GM21381 (cell line): ENCODE results near the gene ACTL8.

Experiments used
- ATAC-seq: cut with Tn5 transposase; IDR thresholded peaks from one replicate; pipeline ENCODE4 v1.9.1; 2021; ENCODE audit warnings: mild to moderate bottlenecking, moderate library complexity; ENCODE audit not compliant: unreplicated experiment

ACTL8 gene

DNA sequence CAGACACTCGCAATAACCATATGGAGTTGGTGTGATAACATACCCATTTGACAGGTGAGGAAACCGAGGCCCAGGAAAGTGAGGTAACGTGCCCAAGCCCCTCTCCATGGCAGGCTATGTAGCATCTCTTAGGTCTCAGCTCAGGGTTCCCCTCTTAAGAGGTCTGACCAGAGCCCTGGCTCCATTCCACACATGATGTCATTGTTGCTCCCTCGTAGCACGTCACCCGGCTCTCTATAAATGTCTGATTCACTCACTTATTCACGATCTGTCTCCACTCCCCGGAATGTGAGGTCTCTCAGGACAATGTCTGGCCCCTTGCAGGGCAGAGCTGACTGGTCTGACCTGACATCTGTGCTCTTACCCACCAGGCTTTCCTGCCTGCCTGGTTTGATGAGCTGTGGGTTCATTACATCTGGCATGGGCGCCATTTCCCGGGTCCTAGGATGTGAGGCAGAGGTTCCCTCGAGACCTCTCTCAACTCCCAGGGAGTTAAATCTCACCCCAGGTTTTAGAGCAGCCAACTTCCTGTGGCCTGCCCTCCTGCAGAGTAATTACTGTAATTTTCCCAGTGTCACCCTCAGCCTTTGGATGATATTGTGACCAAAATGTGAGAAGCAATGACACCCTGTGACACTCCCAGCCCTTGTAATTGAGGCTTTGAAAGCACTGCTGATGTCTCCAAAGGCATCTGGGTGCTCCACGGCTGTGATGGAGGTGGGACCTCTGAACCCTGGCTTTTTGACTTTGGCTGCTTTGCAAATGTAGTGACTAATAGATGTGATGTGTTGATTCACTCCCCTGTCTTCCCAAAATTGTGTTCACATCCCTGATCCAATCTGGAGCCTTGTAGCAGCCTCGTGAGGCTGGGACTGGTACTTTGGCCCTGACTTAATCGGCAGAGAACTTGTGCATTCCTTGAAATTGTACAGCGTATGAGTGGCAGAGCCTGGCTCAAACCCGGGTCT, 10.6 kb downstream of the ACTL8 start:
- no peak for ATAC-seq

GRCh38 chr1:17768651-17769241, 13.6 kb downstream of the ACTL8 start:
- ATAC-seq: no peak

GRCh38 chr1:17770983-17771382, 15.8 kb downstream of the ACTL8 start:
- no peak for ATAC-seq

DNA sequence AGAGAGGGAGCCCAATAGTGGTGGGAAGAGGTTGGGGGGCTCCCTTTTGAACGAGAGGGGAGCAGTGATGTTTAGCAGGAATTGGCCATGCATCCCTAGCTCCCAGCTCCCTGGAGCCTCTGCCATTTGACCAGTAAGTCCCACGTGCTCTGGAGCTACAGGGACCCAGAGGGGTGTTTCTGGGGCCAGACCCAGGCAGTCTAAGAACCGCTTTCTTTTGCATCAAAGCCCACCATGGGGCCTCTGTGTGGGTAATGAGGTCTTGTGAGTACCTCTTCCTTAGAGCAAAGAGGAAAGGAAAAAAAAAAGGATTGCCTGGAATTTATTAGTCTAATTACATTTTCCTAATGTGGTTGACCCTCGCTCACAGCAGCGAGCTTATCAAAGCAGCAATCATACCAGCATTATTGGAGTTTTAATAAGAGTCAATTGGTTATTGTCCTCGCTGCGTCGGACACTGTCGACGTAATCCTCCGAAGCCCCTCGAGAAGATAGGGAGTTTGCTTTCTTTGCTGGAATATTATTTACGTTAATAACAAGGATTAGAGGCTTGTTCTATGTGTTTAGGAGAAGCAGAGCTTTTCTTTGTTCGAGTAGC, 17.6 kb downstream of the ACTL8 start:
- ATAC-seq: no peak

- no peak for ATAC-seq
Measured at GRCh38 chr1:17773591-17774326, 18.6 kb downstream of the ACTL8 start.

- no peak for ATAC-seq
Measured at GRCh38 chr1:17774452-17774851, 19.3 kb downstream of the ACTL8 start.

DNA sequence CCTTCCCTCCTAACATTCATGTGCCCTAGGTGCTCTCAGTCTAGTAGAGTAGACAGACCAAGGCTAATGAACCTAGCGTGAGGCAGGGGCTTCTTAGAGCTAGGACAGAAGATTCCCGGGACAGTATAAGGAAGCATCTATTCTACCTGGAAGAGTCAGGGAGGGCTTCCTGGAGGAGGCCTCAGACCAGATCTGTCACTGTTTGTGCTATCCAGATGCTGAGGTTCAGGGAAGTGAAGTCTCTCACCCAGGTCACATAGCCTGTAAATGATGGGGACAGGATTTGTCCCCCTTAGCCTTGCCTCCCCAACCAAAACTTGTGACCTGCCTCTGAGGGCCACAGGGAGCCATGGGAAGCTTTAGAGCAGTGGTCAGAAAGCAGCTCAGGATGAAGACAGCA, 20.7 kb downstream of the ACTL8 start:
- no peak for ATAC-seq

GRCh38 chr1:17776426-17776825, 21.3 kb downstream of the ACTL8 start:
- ATAC-seq: no peak

- ATAC-seq: no peak
Measured at GRCh38 chr1:17777330-17777729, 22.2 kb downstream of the ACTL8 start.

- ATAC-seq: no peak
Measured at GRCh38 chr1:17777818-17778217, 22.7 kb downstream of the ACTL8 start.

DNA sequence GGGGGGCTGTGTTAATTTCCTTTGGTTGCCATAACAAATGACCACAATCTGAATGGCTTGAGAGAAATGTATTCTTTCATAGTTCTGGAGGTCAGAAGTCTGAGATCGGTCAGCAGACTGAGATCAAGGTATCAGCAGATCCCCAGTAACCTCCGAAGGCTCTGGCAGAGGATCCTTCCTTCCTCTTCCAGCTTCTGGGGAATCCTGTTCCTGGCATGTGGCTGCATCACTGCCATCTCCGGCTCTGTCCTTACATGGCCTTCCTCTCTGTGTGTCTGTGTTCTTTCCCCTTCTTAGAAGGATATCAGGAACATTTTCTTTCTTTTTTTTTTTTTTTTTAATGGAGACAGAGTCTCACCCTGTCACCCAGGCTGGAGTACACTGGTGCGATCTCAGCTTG, 25.8 kb downstream of the ACTL8 start:
- no peak for ATAC-seq

DNA sequence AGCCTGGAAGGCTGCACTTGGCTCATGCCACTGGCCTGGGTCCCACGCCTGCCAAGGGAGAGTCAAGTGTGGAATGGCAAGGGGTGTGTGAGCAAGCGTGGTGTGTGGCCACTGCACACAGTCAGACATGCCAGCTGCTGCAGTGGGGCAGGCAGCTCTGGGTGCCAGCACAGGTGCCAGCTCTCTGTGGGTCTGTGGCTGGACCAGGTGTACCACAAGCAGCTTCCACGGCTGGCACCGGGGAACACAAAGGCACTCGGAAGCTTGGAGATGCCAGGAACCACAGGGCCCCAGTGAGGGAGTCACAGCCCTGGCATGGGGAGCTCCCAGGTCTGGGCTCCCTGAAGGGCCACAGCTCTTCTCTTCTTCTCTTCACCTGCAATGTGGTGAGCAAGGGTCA, 34.8 kb downstream of the ACTL8 start:
- ATAC-seq: no peak

DNA sequence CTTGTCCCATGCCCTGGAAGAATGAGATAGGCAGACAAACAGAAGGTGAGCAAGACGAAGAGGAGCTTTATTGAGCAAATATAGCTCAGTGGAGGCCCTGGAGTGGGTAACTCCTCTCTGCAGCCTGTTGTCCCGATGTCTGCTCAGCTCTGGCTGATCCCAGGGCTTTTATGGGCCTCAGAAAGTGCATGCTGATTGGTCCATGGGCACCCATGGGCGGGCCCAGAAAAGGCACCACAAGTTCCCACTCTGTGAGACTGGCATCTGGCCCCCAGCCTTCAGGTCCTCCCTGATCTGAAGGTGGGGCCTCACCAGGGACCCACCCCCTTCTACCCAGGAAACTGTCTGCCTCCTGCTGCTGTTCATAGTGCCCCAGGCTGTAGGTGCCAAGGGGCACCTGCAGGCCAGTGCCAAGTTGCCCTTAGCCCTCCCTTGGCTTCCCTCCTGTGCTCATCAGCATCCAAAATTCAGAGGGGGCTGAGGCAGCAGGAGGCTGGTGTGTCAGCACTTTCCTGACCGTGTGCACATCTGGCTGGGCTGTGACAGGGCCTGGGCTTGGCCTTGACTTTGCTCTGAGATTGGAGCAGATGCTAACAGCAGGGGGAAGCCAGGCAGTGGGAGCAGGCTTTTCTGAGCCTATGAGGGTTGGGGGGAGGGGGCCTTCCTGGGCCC, 35.4 kb downstream of the ACTL8 start:
- no peak for ATAC-seq

DNA sequence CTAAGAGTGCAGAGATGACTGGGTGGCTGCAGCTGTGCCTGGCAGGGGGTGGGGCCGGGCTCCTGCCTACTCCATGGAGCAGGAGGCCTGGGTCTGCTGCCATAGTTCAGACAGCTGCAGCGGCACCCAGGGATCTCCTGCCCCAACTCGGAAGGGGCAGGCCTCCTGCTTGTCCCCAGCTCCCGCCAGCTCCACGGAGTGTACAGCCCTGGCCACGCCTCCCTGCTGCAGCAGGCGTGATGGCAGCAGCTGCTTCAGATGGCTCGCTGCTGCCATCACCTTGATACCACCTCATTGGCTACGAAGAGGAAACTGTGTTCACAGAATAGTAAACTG, 35.9 kb downstream of the ACTL8 start:
- ATAC-seq: no peak

- no peak for ATAC-seq
Measured at GRCh38 chr1:17791480-17791879, 36.3 kb downstream of the ACTL8 start.

GRCh38 chr1:17792421-17792820, 37.3 kb downstream of the ACTL8 start:
- no peak for ATAC-seq

GRCh38 chr1:17795081-17795809, 40.1 kb downstream of the ACTL8 start:
- no peak for ATAC-seq

DNA sequence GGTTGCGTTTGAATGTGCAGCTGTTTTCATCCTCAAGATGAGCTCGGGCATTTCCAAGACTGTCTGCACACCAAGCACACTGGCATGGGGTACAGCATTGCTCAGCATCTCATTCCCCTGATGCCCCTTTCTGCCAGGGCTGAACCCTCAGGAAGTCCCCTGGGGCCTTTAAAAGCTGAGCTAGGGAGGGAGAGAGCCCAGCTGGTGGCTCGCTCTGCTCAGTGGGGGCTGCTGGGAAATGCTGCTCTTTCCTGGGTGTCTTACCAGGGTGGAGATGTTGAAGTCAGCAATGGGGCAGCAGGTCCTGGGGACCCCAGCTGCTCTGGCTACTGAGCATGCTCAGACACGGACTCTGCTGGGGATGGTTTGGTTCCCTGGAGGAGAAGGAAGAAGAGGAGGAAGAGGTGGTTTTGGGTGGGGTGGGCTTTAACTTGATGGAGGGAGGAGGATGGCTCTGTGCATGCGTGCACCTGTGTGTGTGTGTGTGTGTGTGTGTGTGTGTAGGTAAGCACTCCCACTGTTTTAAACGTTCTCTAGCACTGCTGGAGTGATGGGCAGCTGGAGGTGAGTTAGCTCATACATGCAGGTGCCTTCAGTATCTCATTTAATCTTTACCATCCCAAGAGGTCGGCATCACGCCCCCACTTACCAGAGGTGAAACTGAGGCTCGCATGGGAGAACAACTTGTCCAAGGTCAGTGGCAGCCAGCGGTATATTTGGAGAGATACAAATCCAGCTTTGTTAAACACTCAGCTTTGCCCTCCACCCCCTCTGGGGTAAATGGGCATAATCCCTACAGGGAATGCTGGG, 40.9 kb downstream of the ACTL8 start:
- no peak for ATAC-seq

DNA sequence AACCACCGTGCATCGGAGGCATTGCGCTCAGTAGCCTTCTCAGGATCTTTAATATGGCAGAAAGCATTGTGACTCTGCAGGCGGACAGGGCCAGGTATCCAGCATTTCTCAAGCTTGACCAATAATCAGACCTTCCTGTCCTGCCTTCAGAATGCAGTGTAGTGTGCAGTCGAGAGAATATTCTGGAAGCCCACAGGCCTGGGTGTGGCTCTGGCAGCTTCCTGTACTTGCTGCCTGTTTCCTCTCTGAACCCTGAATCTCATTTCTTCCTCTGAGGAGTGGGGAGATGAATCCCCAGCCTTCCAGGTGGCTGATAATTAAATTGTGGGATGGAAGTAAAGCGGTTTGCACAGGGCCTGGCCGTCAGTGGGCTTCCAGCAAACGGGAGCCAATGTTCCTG, 42.3 kb downstream of the ACTL8 start:
- ATAC-seq: no peak
